K562 (cell line): ENCODE measurements around the gene NUDT2. TPM values are rescaled to one million over a fixed set of nuclear protein-coding genes. Genes with fewer than 3 reads are reported as not detected.
A peak's percentile ranks its signal among the peaks of the same experiment; 100 is the strongest.

ENCODE experiments used
- ATAC-seq: fragments of 200-7000 bp; cut with Tn5 transposase; 3 replicates; pipeline ENCODE4 v1.9.1; 2020; ENCODE audit warnings: moderate library complexity
- BruUV-seq: library from RNA; stranded (reverse); fragments of 400-500 nt; replicated peaks from 2 replicates; lab custom pipeline; 2021; lab: Mats Ljungman, UMichigan
- CTCF ChIA-PET: fragments of 300-600 bp; formaldehyde crosslinking; extraction: SDS; loops from one replicate; lab custom pipeline; 2021; ENCODE audit warnings: low intra/inter-chr PET ratio; lab: Yijun Ruan, JAX
- POLR2A ChIA-PET: fragments of 300-600, 350-650 bp; sonication (Branson Sonifier 250); formaldehyde crosslinking; extraction: SDS; loops from one replicate; lab custom pipeline; 2021; ENCODE audit warnings: antibody characterized with exemption, inconsistent platforms; lab: Yijun Ruan, JAX
- DNase-seq, 4 experiments: peaks; one replicate each; pipeline versions ENCODE4 v3.0.0 to v3.0.0-alpha.2; 2011 to 2018; ENCODE audit warnings: low spot score in 3 of 4, mixed read lengths in 3 of 4; ENCODE audit errors: extremely low read depth in 1 of 4
- FAIRE-seq: peaks from 2 replicates; lab custom pipeline; 2011; peaks lifted over from hg19 to GRCh38; lab: Jason Lieb, UNC
- H2AFZ ChIP-seq: 2 replicates; pipeline ENCODE4 v1.6.0; 2011; ENCODE audit warnings: low read depth, low read length, control low read depth, inconsistent platforms
- H3K27ac ChIP-seq: fragments of 200-600 bp; 3 replicates; pipeline ENCODE4 v1.8.0; 2011; ENCODE audit warnings: low read depth, mild to moderate bottlenecking, control low read depth, inconsistent platforms, low read length, moderate library complexity, mixed read lengths; ENCODE audit errors: extremely low read depth
- H3K27me3 ChIP-seq, 2 experiments: fragments of 300-600 bp in 1 of 2; 2 replicates in 1 of 2; 3 replicates in 1 of 2; pipeline versions ENCODE4 v1.6.0 to v1.8.0; 2011; ENCODE audit warnings: inconsistent platforms in 2 of 2, low read length in 2 of 2, mild to moderate bottlenecking in 1 of 2, mixed read lengths in 1 of 2, moderate library complexity in 1 of 2; ENCODE audit not compliant: control insufficient read depth in 2 of 2, insufficient read depth in 2 of 2
- H3K36me3 ChIP-seq: fragments of 300-600 bp; 3 replicates; pipeline ENCODE4 v1.8.0; 2011; ENCODE audit warnings: mild to moderate bottlenecking, low read length, inconsistent platforms; ENCODE audit not compliant: control insufficient read depth, insufficient read depth
- H3K4me1 ChIP-seq, 2 experiments: fragments of 200-600 bp in 1 of 2; replicated peaks in 1 of 2; 2 replicates in 1 of 2; 3 replicates in 1 of 2; pipeline versions ENCODE4 v1.5.1 to v1.8.0; 2011; ENCODE audit warnings: inconsistent platforms in 2 of 2, low read length in 2 of 2, mild to moderate bottlenecking in 1 of 2, mixed read lengths in 1 of 2, moderate library complexity in 1 of 2; ENCODE audit not compliant: control insufficient read depth in 2 of 2, insufficient read depth in 2 of 2
- H3K4me2 ChIP-seq: 2 replicates; pipeline ENCODE4 v1.6.1; 2011; ENCODE audit warnings: low read length, control low read depth, inconsistent platforms, mixed read lengths; ENCODE audit not compliant: insufficient read depth
- H3K4me3 ChIP-seq: fragments of 200-600 bp; sonication (generic), shearing (Covaris generic); 2 replicates; pipeline ENCODE4 v1.5.1; 2016; ENCODE audit warnings: control low read depth, inconsistent platforms
- H3K79me2 ChIP-seq: fragments of 200-600 bp; 3 replicates; pipeline ENCODE4 v1.8.0; 2011; ENCODE audit warnings: low read length, inconsistent platforms; ENCODE audit not compliant: control insufficient read depth, insufficient read depth
- H3K9ac ChIP-seq, 2 experiments: 2 replicates each; pipeline versions ENCODE4 v1.6.0 to v1.6.1; 2011; ENCODE audit warnings: low read depth in 2 of 2, low read length in 2 of 2, control low read depth in 1 of 2, inconsistent platforms in 1 of 2, mild to moderate bottlenecking in 1 of 2, mixed read lengths in 1 of 2; ENCODE audit not compliant: insufficient read depth in 1 of 2
- H3K9me1 ChIP-seq: one replicate; pipeline ENCODE4 v1.6.0; 2011; ENCODE audit warnings: inconsistent platforms, mild to moderate bottlenecking, low read length, moderate library complexity; ENCODE audit not compliant: control insufficient read depth, insufficient read depth
- H3K9me3 ChIP-seq: replicated peaks from 2 replicates; pipeline ENCODE4 v1.5.1; 2011; ENCODE audit warnings: low read depth, low read length, inconsistent platforms; ENCODE audit not compliant: control insufficient read depth, insufficient read depth
- H4K20me1 ChIP-seq: replicated peaks from 2 replicates; pipeline ENCODE4 v1.6.1; 2011; ENCODE audit warnings: low read length, inconsistent platforms, mixed read lengths; ENCODE audit not compliant: control insufficient read depth, insufficient read depth
- CREB3 ChIP-seq: fragments of 450-650 bp; conservative IDR thresholded peaks from 2 replicates; pipeline ENCODE4 v1.6.1; 2016; ENCODE audit warnings: missing genetic modification characterization, low read depth, mild to moderate bottlenecking, missing compliant biosample characterization, moderate library complexity
- E2F6 ChIP-seq, 2 experiments: IDR thresholded peaks; 2 replicates each; pipeline ENCODE4 v1.6.1; 2011; ENCODE audit warnings: borderline replicate concordance in 1 of 2, control low read depth in 1 of 2, low read depth in 1 of 2, low read length in 1 of 2, mild to moderate bottlenecking in 1 of 2, mixed read lengths in 1 of 2, moderate library complexity in 1 of 2; ENCODE audit not compliant: insufficient read depth in 1 of 2, insufficient read length in 1 of 2, poor library complexity in 1 of 2, severe bottlenecking in 1 of 2; ENCODE audit errors: extremely low read depth in 1 of 2
- HMBOX1 ChIP-seq: sonication (generic); IDR thresholded peaks from 2 replicates; pipeline ENCODE4 v1.6.1; 2016
- MEIS2 ChIP-seq: fragments of 450-650 bp; IDR thresholded peaks from 2 replicates; pipeline ENCODE4 v1.6.1; 2014; ENCODE audit warnings: mild to moderate bottlenecking; ENCODE audit not compliant: partially characterized antibody
- PBX2 ChIP-seq, 2 experiments: IDR thresholded peaks in 1 of 2; conservative IDR thresholded peaks in 1 of 2; 2 replicates each; pipeline ENCODE4 v1.6.1; 2016; ENCODE audit warnings: low read depth in 2 of 2, mild to moderate bottlenecking in 1 of 2, missing compliant biosample characterization in 1 of 2, missing genetic modification characterization in 1 of 2, moderate library complexity in 1 of 2
- PHB ChIP-seq: fragments of 250-450 bp; sonication (Bioruptor Pico); IDR thresholded peaks from 2 replicates; pipeline ENCODE4 v1.5.0; 2021
- PKNOX1 ChIP-seq: fragments of 450-650 bp; IDR thresholded peaks from 2 replicates; pipeline ENCODE4 v1.6.1; 2016
- SETDB1 ChIP-seq: IDR thresholded peaks from one replicate; pipeline ENCODE4 v1.6.1; 2012; ENCODE audit warnings: low read length, control low read depth, inconsistent platforms
- ZNF431 ChIP-seq: sonication (generic); formaldehyde crosslinking; IDR thresholded peaks from 2 replicates; pipeline ENCODE4 v1.8.0; 2022; ENCODE audit warnings: mild to moderate bottlenecking, missing genetic modification reagents
- WGBS: fragments of 100-300 bp; shearing (Covaris generic); methylation state at CpG from one replicate; pipeline ENCODE4 v1.1.6; 2016; ENCODE audit warnings: low coverage, mixed read lengths; ENCODE audit not compliant: insufficient coverage; ENCODE audit errors: missing lambda C conversion rate; 5-methylcytosine and 5-hydroxymethylcytosine counted together
- in situ Hi-C: fragments of 300-500 bp; cut with MboI; formaldehyde crosslinking; loops from 4 replicates; pipeline ENCODE4 v1.15.0; 2018; ENCODE audit warnings: inconsistent platforms, mixed read lengths
- intact Hi-C: fragments of 100-400 bp; cut with micrococcal nuclease; formaldehyde crosslinking; loops from 2 replicates; pipeline ENCODE4 v1.14.2; 2022
- polyA plus RNA-seq, 8 experiments: library from polyadenylated mRNA; depleted of rRNA in 4 of 8; stranded (reverse) in 5 of 8; unstranded in 3 of 8; fragments of >200 nt; fragmentation: Nextera tagmentation in 2 of 8; fragmentation: Illumina TruSeq in 1 of 8; extraction: Ambion mirVana in 2 of 8; extraction: Trizol in 1 of 8; gene quantifications; 2 replicates each; pipeline versions ENCODE4 v1.2.1 to v1.2.3, GENCODE V29; 2011 to 2014; ENCODE audit warnings: inconsistent platforms in 1 of 8, missing spikeins in 1 of 8
- total RNA-seq, 7 experiments: library from RNA; depleted of rRNA in 6 of 7; stranded (reverse); fragments of >200 nt in 6 of 7; fragmentation: Illumina TruSeq in 2 of 7; extraction: Trizol in 2 of 7; gene quantifications; 2 replicates each; pipeline versions ENCODE4 v1.2.1 to v1.2.3, GENCODE V29; 2011 to 2021; ENCODE audit warnings: low replicate concordance in 1 of 7

The NUDT2 gene
- total and polyA plus RNA-seq, 9 of the 15 experiments (the other 6 are each of a cell fraction or from before 2014, with no cell fraction given) = 11.5 to 28.1 (median 19.0) TPM

GRCh38 chr9:34311499-34312185, 17.7 kb upstream of the NUDT2 start (continued):
- no peak for TF ChIP-seq E2F6 (IDR thresholded peaks at IDR 0.05; ENCODE audit: borderline replicate concordance in 1 of 2, extremely low read depth in 1 of 2, insufficient read depth in 1 of 2, insufficient read length in 1 of 2, low read depth in 1 of 2, low read length in 1 of 2, poor library complexity in 1 of 2, severe bottlenecking in 1 of 2)

- no peak for DNase-seq
- H3K9me1 ChIP-seq = no peaks in the 10 kb centered on the region
- no peak overlapping the region for H3K9ac ChIP-seq
- ChIA-PET POLR2A (interaction anchor here (0.6 to 1.9 kb wide), 3 partner anchors 10 to 1051 kb away, joined by 3 to 6 read pairs (median 5); no protein-coding TSS in a partner anchor), CTCF (no interaction called here)
- no peaks in the 10 kb centered on the region for H3K27me3 ChIP-seq
- H3K27ac ChIP-seq = peak overlapping the region; percentile 20; the same call in 1 of the 3 replicates
- no peak overlapping the region for H3K4me2 ChIP-seq
- intact Hi-C loops (no loop called here), in situ Hi-C loops (no loop called here)
- no peak overlapping the region for H3K4me3 ChIP-seq
- no TSS peak for BruUV-seq
- peak; percentile 60; the same call in 2 of the 3 replicates for ATAC-seq
- H4K20me1 ChIP-seq = no peaks in the 10 kb centered on the region
- H3K79me2 ChIP-seq = peaks cover 16% of the 10 kb centered on the region; the same call in 2 of the 3 replicates
- FAIRE-seq = peak; percentile 11
- H3K36me3 ChIP-seq = 0 out of 3 replicates have a peak, but pooled peaks cover 2% of the 10 kb centered on the region
- H3K9me3 ChIP-seq = no peaks in the 10 kb centered on the region
- no peak overlapping the region for H2AFZ ChIP-seq
- 29% methylated on average over 2 of the region's 2 CpGs for WGBS
- TF ChIP-seq MEIS2 = peak; percentile 58
- no peak for TF ChIP-seq PBX2 (CRISPR knock-in tag; IDR thresholded peaks at IDR 0.05; ENCODE audit: low read depth)
- TF ChIP-seq PBX2 (tag; conservative IDR thresholded peaks at IDR 0.05; ENCODE audit: low read depth) = peak; percentile 61
- TF ChIP-seq HMBOX1 = peak; percentile 80
- no peak for TF ChIP-seq PHB (CRISPR knock-in tag)
- no peak for TF ChIP-seq ZNF431 (CRISPR knock-in tag)
- peak; percentile 91 for TF ChIP-seq PKNOX1
- no peak for TF ChIP-seq CREB3 (tag)
- no peak for TF ChIP-seq SETDB1
- peaks cover 3 to 8% of the 10 kb centered on the region in 2 experiments; a peak in 4 of 5 replicates for H3K4me1 ChIP-seq
Observed at GRCh38 chr9:34317436-34317835, 11.9 kb upstream of the NUDT2 start.
